SK-N-DZ (cell line): ENCODE data around the gene NELL2.
"Not testable (repeated sequence)": the region's sequence is repeated elsewhere in the genome, so short reads cannot be mapped to it uniquely, and the experiment has no call there.

ENCODE experiments used
- DNase-seq: peaks from one replicate; pipeline ENCODE4 v3.0.0-alpha.2; 2015; ENCODE audit warnings: low spot score

Gene NELL2

GRCh38 chr12:44779766-44780165 is 96.3 kb downstream of the NELL2 start:
- DNase-seq = no peak

GRCh38 chr12:44778863-44779262 is 97.3 kb downstream of the NELL2 start:
- DNase-seq = no peak

GRCh38 chr12:44777044-44777443 is 99.1 kb downstream of the NELL2 start:
- DNase-seq = peak; percentile 88

GRCh38 chr12:44775901-44776300 is 100.2 kb downstream of the NELL2 start:
- peak; percentile 16 for DNase-seq

- no peak for DNase-seq
Measured at GRCh38 chr12:44774815-44775411, 101.2 kb downstream of the NELL2 start.

GRCh38 chr12:44771485-44772021 is 104.6 kb downstream of the NELL2 start:
- DNase-seq = no peak

GRCh38 chr12:44765796-44766195 is 110.3 kb downstream of the NELL2 start:
- DNase-seq = no peak

- DNase-seq = no peak
Measured at GRCh38 chr12:44763021-44763420, 113.1 kb downstream of the NELL2 start.

- DNase-seq = no peak
Measured at GRCh38 chr12:44759289-44759688, 116.8 kb downstream of the NELL2 start.

- no peak for DNase-seq
Measured at GRCh38 chr12:44750468-44750867, 125.6 kb downstream of the NELL2 start.

- DNase-seq = peak; percentile 59
Measured at GRCh38 chr12:44749566-44749965, 126.5 kb downstream of the NELL2 start.

GRCh38 chr12:44748950-44749468 is 127.1 kb downstream of the NELL2 start:
- no peak for DNase-seq

GRCh38 chr12:44741292-44741980 is 134.7 kb downstream of the NELL2 start:
- DNase-seq = not testable (repeated sequence)

GRCh38 chr12:44738051-44738450 is 138.1 kb downstream of the NELL2 start:
- peak; percentile 86 for DNase-seq

GRCh38 chr12:44728566-44728965 is 147.5 kb downstream of the NELL2 start:
- DNase-seq = no peak

- no peak for DNase-seq
Measured at GRCh38 chr12:44720265-44720664, 155.8 kb downstream of the NELL2 start.

GRCh38 chr12:44717612-44718011 is 158.5 kb downstream of the NELL2 start:
- DNase-seq = no peak

- DNase-seq = no peak
Measured at GRCh38 chr12:44716711-44717110, 159.4 kb downstream of the NELL2 start.

- DNase-seq = no peak
Measured at GRCh38 chr12:44711736-44712135, 164.4 kb downstream of the NELL2 start.

GRCh38 chr12:44709166-44709565 is 166.9 kb downstream of the NELL2 start:
- DNase-seq = no peak

GRCh38 chr12:44708218-44708617 is 167.9 kb downstream of the NELL2 start:
- DNase-seq = no peak

GRCh38 chr12:44703182-44703910 is 172.8 kb downstream of the NELL2 start:
- peak; percentile 25 for DNase-seq
